Uterus (tissue), 4 donors: ENCODE results near the gene NIM1K. TPM values are rescaled to one million over a fixed set of nuclear protein-coding genes. Genes with fewer than 3 reads are reported as not detected.
"Not testable (repeated sequence)": the region's sequence is repeated elsewhere in the genome, so short reads cannot be mapped to it uniquely, and the experiment has no call there.

Experiments used
- DNase-seq, 2 donors: peaks; one replicate each; pipeline ENCODE4 v3.0.0-alpha.2; 2019 to 2020
- H3K27ac ChIP-seq, 2 donors: fragments of 200-600 bp; sonication (generic); 1 replicate in 1 of 2; 2 replicates in 1 of 2; pipeline ENCODE4 v1.5.1; 2016 to 2018
- H3K27me3 ChIP-seq, 2 donors: fragments of 200-600 bp; sonication (generic); one replicate each; pipeline ENCODE4 v1.5.1; 2018 to 2019; ENCODE audit warnings: control low read depth in 1 of 2
- H3K36me3 ChIP-seq, 2 donors: fragments of 200-600 bp; sonication (generic); one replicate each; pipeline ENCODE4 v1.5.1; 2019; ENCODE audit warnings: control low read depth in 1 of 2
- H3K4me1 ChIP-seq, 2 donors: fragments of 200-600 bp; sonication (generic); one replicate each; pipeline ENCODE4 v1.5.1; 2018 to 2019; ENCODE audit warnings: control low read depth in 1 of 2
- H3K4me3 ChIP-seq, 2 donors: fragments of 200-600 bp; sonication (generic); 1 replicate in 1 of 2; 2 replicates in 1 of 2; pipeline ENCODE4 v1.5.1; 2018 to 2019; ENCODE audit warnings: mild to moderate bottlenecking in 1 of 2
- H3K9me3 ChIP-seq, 2 donors: fragments of 200-600 bp; sonication (generic); one replicate each; pipeline ENCODE4 v1.5.1; 2019; ENCODE audit warnings: control low read depth in 1 of 2
- POLR2A ChIP-seq, 2 donors: fragments of 450-650 bp; IDR thresholded peaks; one replicate each; pipeline ENCODE4 v1.6.1; 2016; ENCODE audit warnings: antibody characterized with exemption in 2 of 2, mild to moderate bottlenecking in 1 of 2, moderate library complexity in 1 of 2
- intact Hi-C: fragments of 100-400 bp; cut with DNase I; formaldehyde crosslinking; loops from one replicate; pipeline ENCODE4 v1.15.1; 2023; ENCODE audit warnings: low total_unique reads
- total RNA-seq, 4 donors: library from RNA; depleted of rRNA in 3 of 4; stranded (reverse); fragments of >200 nt in 3 of 4; gene quantifications; one replicate each; pipeline versions ENCODE4 v1.1.0 to v1.2.4, GENCODE V29; 2014 to 2023
- TF ChIP-seq, protein P1 (sequence below), 4 experiments: fragments of 200-600 bp in 2 of 4; fragments of 450-650 bp in 2 of 4; sonication (generic) in 2 of 4; IDR thresholded peaks; one replicate each; pipeline ENCODE4 v1.5.1; 2016 to 2019; ENCODE audit warnings: antibody characterized with exemption in 4 of 4, mild to moderate bottlenecking in 2 of 4, moderate library complexity in 1 of 4
- donor health status: DM: yes; HTN: yes; CAD: no.

The NIM1K gene
- total RNA-seq, 4 donors from 2014 or later, result 0.26 to 0.79 (median 0.35) TPM; not detected in 1

DNA sequence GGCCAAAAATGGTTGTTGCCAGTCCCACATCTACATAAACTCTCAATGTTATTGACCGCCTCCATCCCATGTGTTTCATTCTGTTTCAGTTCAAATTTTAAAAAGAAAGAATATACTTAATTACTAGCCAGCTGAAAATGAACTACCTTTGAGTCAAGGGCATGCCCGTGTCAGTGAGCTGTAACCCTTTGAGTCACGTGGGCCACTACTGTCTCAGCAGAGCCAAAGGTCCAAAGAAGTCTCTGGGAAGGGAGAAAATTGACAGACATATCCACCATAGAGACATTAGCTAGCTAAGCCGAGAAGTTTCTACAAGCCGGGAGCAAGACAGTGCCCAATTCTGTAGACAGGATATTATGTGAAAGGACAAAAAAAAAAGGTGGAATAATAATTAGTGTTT is 59.7 kb downstream of the NIM1K start:
- H3K36me3 ChIP-seq, result no peaks in the 10 kb centered on the region
- H3K4me1 ChIP-seq, result no peaks in the 10 kb centered on the region
- TF ChIP-seq POLR2A (IDR thresholded peaks at IDR 0.05), result no peak
- TF ChIP-seq, protein P1, sequence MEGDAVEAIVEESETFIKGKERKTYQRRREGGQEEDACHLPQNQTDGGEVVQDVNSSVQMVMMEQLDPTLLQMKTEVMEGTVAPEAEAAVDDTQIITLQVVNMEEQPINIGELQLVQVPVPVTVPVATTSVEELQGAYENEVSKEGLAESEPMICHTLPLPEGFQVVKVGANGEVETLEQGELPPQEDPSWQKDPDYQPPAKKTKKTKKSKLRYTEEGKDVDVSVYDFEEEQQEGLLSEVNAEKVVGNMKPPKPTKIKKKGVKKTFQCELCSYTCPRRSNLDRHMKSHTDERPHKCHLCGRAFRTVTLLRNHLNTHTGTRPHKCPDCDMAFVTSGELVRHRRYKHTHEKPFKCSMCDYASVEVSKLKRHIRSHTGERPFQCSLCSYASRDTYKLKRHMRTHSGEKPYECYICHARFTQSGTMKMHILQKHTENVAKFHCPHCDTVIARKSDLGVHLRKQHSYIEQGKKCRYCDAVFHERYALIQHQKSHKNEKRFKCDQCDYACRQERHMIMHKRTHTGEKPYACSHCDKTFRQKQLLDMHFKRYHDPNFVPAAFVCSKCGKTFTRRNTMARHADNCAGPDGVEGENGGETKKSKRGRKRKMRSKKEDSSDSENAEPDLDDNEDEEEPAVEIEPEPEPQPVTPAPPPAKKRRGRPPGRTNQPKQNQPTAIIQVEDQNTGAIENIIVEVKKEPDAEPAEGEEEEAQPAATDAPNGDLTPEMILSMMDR (IDR thresholded peaks at IDR 0.05), result no peak
- no peak overlapping the region for H3K4me3 ChIP-seq
- H3K27ac ChIP-seq, result no peak overlapping the region
- H3K9me3 ChIP-seq, result no peaks in the 10 kb centered on the region
- H3K27me3 ChIP-seq, result no peaks in the 10 kb centered on the region
- intact Hi-C loops, result no loop called here
- no peak for DNase-seq

DNA sequence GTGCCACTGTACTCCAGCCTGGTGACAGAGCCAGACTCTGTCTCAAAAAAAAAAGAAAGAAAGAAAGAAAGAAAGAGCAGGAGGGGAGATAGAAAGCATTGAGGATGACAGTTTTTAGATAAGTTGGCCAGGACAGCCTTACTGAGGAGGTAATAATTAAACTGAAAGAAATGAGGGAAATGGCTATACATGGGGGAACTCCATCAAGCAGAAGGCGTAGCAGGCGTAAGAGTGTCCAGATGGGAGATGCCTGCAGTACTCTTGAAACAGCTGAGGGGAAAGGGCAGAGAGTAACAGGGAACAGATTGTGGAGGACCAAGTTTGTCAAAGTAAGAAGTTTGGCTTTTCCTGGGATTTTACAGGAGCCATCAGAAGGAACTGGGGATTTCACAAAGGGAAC is 63.7 kb downstream of the NIM1K start:
- H3K9me3 ChIP-seq, result no peaks in the 10 kb centered on the region
- H3K4me3 ChIP-seq, result no peak overlapping the region
- H3K4me1 ChIP-seq, result no peaks in the 10 kb centered on the region
- H3K36me3 ChIP-seq, result no peaks in the 10 kb centered on the region
- TF ChIP-seq, protein P1 (IDR thresholded peaks at IDR 0.05), result no peak
- TF ChIP-seq POLR2A (IDR thresholded peaks at IDR 0.05), result no peak
- DNase-seq, result no peak
- no peaks in the 10 kb centered on the region for H3K27me3 ChIP-seq
- intact Hi-C loops, result no loop called here
- no peak overlapping the region for H3K27ac ChIP-seq

DNA sequence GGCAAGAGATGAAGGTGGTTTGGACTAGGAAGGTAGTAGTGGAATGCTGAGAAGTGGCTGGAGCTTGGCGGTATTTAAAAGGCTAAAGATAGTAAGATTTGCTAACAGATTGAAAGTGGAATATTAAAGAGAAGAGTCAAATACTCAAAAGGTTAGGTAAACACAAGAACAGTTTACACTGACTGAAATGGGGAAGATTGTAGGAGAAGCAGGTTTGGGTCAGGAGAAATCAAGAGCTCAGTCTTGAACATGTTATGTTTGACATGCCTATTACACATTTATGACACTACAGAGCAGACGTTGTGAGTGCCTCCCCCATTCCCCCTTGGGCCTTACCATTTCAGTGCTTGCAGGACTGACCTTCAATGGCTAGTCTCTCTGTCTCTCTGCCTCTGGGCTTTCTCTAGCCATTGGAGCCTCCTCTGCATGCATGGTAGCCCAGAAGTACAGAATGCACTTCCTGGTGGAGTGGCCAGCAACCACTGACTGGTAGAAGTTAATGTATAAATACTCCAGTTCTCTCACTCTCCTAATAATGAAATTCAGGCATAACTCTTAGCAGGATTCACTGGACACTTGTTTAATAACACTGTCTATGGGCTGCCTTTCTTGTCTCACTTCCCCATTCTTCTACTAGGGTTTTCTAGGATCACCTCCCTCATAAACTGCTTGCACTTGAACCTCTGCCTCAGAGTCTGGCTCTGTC is 64.4 kb downstream of the NIM1K start:
- TF ChIP-seq, protein P1 (IDR thresholded peaks at IDR 0.05), result no peak
- no peak for TF ChIP-seq POLR2A (IDR thresholded peaks at IDR 0.05)
- Histone ChIP-seq H3K4me3 (no peak overlapping the region), H3K27ac (no peak overlapping the region), H3K4me1 (no peaks in the 10 kb centered on the region), H3K9me3 (no peaks in the 10 kb centered on the region), H3K27me3 (no peaks in the 10 kb centered on the region), H3K36me3 (no peaks in the 10 kb centered on the region)
- intact Hi-C loops, result no loop called here
- no peak for DNase-seq

DNA sequence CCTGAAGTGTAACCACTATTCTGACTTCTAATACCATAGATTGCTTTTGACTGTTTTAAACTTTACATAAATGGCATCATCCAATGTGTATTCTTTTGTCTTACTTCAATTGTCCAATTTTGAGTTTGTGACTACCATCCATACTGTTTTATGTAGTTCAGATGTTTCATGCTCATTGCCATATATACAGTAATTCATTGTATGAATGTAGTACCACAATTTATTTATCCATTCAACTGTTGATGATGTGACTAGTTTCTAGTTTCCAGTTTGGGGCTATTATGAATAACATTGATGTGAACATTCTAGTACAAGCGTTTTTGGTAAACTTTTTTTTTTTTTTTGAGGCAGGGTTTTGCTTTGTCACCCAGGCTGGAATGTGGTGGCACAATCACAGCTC is 66.1 kb downstream of the NIM1K start:
- no peaks in the 10 kb centered on the region for H3K9me3 ChIP-seq
- no peaks in the 10 kb centered on the region for H3K27me3 ChIP-seq
- no peak for DNase-seq
- no peaks in the 10 kb centered on the region for H3K4me1 ChIP-seq
- TF ChIP-seq POLR2A (IDR thresholded peaks at IDR 0.05), result no peak
- TF ChIP-seq, protein P1 (IDR thresholded peaks at IDR 0.05), result no peak
- intact Hi-C loops, result no loop called here
- H3K36me3 ChIP-seq, result no peaks in the 10 kb centered on the region
- H3K27ac ChIP-seq, result no peak overlapping the region
- no peak overlapping the region for H3K4me3 ChIP-seq

DNA sequence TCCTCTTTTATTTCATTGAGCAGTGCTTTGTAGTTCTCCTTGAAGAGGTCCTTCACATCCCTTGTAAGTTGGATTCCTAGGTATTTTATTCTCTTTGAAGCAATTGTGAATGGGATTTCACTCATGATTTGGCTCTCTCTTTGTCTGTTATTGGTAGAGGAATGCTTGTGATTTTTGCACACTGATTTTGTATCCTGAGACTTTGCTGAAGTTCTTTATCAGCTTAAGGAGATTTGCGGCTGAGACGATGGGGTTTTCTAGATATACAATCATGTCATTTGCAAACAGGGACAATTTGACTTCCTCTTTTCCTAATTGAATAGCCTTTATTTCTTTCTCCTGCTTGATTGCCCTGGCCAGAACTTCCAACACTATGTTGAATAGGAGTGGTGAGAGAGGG is 70.2 kb downstream of the NIM1K start:
- intact Hi-C loops, H3K4me1 ChIP-seq, H3K36me3 ChIP-seq, H3K27ac ChIP-seq, H3K27me3 ChIP-seq, DNase-seq, H3K4me3 ChIP-seq, H3K9me3 ChIP-seq: not testable (repeated sequence)
